GM18507 (cell line): ENCODE measurements around the gene MPEG1.

Experiments
- DNase-seq: peaks from one replicate; pipeline ENCODE4 v3.0.0; 2011; ENCODE audit warnings: low read depth; ENCODE audit not compliant: insufficient read length; ENCODE audit errors: extremely low spot score
- FAIRE-seq: peaks from 2 replicates; lab custom pipeline; 2011; peaks lifted over from hg19 to GRCh38; lab: Jason Lieb, UNC

MPEG1 gene

DNA sequence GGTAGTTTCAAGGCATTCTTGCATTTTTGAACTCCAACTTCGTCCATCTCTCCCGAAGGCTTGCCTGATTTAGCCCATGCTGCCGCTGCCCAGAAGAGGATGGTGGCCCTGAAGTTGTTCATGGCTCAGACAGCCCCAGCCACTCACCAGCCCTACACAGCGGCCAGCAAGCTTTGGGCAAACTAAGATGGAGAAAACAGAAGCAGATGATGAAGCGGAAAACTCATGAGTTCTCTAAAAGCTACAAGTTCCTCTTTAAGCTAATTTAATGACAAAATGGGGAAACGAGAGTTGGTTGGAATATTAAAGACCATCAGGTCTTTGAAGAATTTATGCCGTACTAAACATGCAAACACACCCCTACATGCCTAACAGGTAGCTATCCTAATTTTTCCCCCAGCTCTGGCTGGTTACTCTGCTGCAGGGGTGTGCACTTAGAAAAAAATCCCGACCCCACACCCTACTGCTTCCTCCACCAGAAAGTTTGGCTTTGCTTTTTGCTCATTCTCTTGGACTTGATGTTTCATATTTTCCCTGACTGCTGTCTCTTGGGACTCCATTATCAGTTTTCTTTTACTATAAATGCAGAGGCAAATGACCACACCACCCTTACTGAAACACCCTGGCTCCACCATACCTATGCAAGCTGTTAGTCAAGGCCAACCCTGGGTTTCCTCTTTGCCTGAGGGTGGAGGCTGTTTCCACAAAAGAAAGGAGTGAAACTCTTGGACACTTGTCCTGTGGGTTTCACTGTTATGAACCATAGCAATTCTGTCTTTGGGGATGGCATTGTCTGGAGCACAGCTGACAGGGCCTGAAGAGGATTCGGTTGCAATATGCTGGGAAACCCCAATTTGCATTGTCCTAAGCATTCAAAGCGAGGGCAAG is at the start of gene MPEG1:
Gene MPEG1, minus strand, starts transcription at position 184 of the 888 bp plus-strand sequence. Its CDS starts 62 bp downstream, at position 122.
- DNase-seq, result no peak
- FAIRE-seq, result peak; percentile 72

DNA sequence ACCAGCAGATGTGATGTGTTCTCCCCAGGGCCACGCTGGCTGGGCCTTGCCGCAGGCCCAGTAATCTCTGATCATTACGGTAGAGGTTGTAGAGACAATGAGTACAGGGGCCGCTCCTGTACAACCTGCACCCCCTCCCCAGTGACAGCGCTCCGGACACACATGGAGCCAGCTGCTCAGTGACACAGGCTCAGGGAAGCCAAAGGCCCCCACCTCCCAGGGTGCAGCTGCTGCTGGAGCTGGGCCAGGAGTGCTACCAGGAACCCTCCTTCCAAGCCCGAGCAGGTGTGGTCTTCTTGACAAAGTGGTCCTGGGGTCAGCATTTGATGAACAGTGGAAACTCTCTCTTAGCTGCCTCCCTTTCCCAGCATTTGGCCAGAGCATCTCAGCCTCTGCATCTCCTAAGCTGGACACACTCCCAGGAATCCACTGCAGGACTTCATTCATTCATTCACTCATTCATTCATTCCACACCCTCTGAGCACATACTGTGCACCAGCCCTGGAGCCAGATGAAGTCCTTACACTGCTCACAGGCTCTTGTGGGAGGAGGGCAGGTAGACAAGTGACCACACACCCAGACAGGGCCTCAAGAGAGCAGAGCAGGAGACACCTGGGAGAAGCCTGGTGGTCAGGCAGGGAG is 49.6 kb upstream of the MPEG1 start:
- FAIRE-seq, result no peak
- DNase-seq, result no peak

DNA sequence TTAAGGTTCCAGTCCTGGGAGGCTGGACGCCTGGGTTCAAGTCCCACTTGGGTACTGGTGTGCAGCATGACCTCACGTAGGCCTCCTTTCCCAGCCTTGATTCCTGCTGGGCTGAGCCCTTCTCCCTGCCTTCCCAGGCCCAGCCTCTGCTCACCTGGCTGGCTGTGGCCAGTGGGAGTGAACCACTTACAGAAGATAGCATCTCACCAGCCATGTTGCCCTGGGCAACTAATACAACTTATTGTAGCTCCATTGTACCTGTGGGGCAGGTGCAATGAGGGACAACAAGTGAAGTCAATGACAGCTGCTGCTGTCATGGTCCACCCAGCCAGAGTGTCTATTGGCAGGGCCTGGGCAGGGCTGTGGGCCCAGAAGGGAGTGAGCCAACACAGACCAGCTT is 48.4 kb upstream of the MPEG1 start:
- FAIRE-seq, result no peak
- no peak for DNase-seq

DNA sequence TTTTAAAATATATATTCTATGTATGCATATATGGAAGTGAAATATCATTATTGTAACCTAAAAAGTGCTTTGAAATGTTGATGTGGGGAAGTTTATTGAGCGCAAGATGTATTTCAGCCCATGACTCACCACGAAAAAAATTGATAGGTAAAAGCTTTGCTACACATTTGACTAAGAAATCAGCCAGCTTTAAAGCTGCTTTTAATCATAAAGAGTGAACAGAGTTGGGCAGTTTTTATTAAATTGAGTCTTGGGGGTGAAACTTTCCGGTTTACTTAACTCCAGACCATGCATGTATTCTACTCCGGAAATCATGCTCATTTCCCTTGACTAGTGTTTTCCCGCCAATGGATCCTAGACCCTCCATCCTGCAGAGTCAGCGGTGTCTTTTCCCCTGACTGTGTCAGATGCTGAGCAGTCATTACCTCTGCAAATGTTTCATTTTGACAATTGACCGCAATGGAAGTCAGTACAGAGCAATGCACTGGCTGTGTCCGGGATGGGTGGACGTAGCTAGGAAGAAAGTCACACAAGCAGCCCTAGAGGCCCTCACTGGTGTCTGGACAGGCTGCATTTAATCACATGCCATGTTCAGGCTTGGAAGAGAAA is 47.2 kb upstream of the MPEG1 start:
- DNase-seq, result no peak
- FAIRE-seq, result peak; percentile 31

DNA sequence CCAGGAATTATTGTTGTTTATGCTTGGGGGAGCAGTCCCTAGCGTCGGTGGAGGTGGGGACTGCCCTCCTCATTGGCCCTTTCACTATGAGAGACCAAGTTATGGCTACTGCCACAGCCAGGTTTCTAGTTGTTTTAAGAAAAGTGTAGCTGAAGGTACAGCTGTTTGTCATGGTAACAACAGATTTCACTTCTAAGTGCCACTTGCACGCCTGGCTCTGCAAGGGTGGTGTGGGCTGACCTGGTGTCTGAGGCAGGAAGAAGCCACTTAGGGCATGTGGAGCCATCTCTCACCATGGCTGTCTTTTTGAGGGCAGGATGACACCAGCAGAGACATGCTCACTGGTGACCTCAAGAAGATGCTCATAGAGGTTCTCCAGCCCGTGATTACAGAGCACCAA is 46.3 kb upstream of the MPEG1 start:
- DNase-seq, result no peak
- FAIRE-seq, result peak; percentile 44

GRCh38 chr11:59255281-59255680 is 42.6 kb upstream of the MPEG1 start:
- DNase-seq (no peak), FAIRE-seq (no peak)

GRCh38 chr11:59254286-59254685 is 41.6 kb upstream of the MPEG1 start:
- no peak for DNase-seq
- FAIRE-seq, result no peak

DNA sequence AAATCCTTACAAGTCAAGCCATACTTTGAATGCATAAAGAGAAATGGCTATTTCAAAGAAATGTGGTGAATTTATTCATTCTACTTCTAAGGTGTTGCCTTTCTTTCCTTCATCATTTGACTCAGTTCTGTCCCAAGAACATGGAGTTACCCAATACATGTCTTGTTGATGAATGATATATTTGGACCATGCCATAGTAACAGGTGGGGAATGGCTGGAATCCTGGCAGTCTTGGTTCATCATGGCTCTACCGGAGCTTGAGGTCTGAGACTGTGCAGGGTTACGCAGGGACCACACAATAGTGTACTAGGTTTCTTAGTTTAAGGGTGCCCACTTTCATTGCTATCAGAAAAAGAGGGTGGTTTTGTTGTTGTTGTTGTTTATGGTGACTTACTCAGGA is 40.3 kb upstream of the MPEG1 start:
- no peak for DNase-seq
- FAIRE-seq, result no peak

DNA sequence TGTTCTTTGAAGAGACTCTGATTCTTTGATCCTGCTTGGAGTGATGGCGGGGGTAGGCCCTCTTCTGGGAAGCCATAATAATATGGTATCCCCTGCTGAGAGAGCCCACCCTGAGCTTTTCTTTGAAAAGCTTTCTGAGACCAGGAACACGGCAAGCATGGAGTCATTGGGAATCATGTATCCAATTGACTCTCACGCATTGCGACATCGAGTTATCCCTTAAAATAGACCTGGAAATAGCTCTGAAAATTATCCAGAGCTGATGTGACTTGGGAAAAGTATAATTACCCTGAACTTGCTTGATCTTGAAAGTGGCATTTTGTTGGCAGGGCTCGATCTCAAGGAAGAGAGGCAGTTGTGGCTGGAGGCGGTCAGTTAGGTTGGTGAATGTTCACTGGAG is 36.8 kb upstream of the MPEG1 start:
- DNase-seq (no peak), FAIRE-seq (no peak)

DNA sequence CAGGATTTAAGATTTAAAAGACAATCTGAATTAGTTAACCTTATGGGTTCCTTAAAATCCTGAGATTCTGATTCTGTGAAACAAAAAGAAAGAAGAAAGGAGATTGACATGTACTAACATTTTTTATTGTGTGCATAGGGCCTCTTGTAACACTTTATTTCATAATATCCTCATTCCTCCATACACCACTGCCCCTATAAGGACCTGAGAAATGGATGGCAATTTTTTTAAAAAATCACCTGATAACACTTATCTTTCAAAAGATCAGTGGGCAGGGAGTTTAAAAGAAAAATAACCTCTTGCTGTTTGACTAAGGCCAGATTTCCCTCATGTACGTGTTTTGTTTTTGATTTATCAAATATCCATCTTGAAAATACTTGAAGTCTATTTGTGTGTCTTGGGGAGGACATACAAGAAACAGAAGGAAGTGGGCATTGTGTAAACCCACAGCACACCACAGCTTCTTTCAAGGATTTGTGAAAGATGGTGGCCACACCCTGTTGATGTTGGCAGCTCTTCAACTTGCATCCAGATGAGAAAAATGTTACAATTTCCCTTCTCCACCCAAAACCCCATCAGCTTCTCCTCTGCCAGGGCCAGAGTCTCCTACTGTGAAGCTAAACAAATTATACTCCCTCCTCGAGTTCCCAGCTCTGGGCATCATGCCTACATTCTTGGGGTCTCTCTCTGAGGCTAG is 35.0 kb upstream of the MPEG1 start:
- FAIRE-seq (no peak), DNase-seq (no peak)

DNA sequence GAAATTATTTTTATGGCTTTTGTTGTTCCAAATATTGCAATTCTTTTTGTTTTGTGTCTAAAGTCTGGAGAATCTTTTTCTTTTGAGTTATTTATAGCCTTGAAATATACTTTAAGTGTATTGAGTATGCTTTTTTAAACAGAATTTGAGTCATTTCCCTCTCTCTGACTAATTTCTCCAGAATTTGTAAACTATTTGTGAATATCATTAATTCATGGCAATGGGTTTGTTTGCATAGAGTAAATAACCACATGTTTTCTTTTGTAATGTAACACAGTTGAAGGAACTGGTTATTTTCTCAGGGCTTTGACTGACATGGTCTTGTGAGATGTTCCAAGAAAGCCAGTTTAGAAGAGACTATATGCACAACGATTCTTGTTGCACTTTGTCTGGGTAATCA is 30.9 kb upstream of the MPEG1 start:
- no peak for FAIRE-seq

DNA sequence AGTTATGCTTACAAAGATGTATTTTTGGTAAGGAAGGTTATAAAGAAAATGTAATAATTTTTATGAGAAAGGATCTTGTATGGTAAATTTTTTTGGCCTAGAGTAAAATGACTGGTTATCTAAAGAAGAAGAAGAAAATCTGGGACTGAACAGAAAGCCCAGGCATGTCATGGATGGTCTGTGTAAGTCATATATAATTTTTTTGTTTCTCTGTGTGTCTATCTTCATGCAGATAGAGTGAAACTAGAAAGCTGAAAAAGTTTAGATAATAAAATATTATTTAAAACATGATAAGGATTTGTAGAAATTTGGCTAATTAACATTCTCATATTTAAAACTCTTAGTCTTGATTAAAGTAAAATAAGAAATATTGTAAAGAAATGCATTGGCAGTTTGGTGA is 27.6 kb upstream of the MPEG1 start:
- FAIRE-seq, result no peak
- no peak for DNase-seq

More for the DNA sequence above, 30.9 kb upstream of the MPEG1 start:
- DNase-seq, result no peak

DNA sequence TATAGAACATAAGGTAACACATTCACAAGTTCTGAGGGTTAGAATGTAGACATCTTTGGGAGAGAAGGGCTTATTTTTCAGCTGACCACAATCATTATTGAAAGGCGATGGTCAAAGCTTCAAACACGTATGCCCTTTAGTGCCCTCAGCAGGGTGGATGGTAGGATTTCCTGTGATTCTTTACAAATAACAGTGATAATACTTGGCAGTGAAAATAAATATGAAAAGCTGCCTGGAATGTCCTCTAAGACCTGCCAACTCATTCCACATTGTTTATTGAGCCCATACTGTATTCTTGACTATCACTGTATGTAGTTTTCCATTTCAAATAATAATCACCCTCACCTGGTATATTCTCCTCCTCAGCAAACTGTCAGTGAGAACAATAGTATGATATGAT is 13.7 kb upstream of the MPEG1 start:
- DNase-seq, result no peak
- FAIRE-seq, result no peak

GRCh38 chr11:59225017-59225416 is 12.3 kb upstream of the MPEG1 start:
- no peak for FAIRE-seq
- DNase-seq, result no peak

- peak; percentile 38 for FAIRE-seq
- DNase-seq, result no peak
Measured at GRCh38 chr11:59224351-59224928, 11.7 kb upstream of the MPEG1 start.

DNA sequence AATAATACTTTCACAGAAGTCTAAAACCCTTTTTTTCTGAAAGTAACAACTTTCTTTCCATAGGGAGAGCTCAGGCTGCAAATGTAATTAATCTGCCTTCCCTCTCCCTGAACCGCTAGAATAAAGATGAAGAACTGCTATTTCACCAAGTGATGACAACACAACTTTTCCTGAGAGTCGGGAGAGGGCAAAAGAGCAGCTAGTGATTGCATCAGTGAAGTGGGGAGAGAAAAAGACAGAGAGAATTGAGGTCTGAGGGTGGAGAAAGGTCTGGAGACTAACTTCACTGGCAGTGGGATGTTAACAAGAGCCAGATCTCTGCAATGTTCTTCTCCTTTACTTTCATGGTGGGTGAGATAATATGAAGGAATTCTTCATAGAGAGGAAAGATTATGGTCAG is 10.9 kb upstream of the MPEG1 start:
- FAIRE-seq (no peak), DNase-seq (no peak)

GRCh38 chr11:59223177-59223576 is 10.4 kb upstream of the MPEG1 start:
- no peak for FAIRE-seq
- no peak for DNase-seq

DNA sequence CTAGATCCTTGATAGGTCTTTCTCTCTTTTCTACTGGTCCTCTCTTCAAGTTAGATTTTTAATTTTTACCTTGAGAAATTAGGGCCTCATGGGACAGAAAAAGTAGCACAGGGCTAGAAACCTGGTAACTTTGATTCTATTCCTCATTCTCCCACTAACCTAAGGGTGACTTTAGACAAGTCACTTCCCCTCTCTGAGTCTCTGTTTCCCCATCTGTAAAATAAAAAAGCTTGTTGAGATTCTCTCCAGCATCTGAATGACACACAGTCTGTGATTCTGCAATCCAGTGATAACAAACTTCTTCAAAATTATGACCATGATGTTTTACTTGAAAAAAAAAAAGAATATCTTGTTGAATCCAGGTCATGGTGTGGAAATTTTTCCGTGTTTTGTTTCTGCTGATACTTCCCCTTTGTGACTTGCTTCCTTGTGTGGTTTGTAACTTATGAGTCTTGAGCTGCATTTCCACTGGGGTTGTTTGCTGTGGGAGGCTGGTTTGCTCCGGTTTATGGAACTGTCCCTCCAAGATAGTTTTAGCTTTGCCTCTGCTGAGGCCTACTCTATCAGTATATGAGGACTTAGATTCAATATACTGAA is 9.8 kb upstream of the MPEG1 start:
- DNase-seq (no peak), FAIRE-seq (peak; percentile 31)

- no peak for DNase-seq
- FAIRE-seq, result no peak
Measured at GRCh38 chr11:59221441-59221840, 8.7 kb upstream of the MPEG1 start.
